OCI-M2 (cell line): ENCODE results near the gene LAMA2.

Experiments used
- DNase-seq: peaks from one replicate; lab custom pipeline; 2025; ENCODE audit not compliant: unreplicated experiment; lab: John Stamatoyannopoulos, UW

LAMA2 gene

DNA sequence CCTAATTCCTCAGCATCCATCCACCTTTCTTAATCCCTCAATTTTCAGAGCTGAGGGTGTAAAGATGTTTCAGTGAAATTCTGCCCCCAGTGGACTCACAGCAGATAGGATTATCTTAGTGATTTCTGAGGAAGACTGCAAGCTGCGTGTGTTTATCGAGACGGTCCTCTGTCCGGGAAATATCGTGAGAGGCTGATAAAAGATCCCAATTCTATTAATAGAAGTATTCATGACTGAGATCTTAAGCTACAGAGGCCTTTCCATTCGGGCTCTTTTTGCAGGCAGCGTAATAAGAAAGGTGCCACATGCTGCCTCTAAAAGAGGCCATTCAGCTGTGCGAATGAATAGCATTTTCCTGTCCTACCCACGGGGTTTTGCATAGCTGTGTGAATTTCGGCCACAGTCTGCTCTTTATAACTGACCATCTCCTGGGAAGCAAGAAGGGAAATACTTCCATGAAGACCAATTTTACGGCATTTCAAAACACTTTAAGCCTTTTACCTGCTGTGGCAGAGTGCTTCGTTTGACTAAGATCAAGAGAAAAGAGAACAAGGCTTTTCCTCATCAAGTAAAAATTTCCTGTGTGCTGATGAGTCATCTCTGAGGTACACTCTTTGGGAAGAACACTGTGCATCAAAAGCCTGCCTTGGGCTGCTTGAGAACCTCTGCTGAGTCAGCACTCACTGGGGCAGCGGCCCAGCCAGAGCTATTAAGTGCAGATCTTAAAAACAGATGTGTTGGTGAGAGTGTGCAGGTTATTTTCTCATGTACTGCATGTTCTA is 618.2 kb downstream of the LAMA2 start:
- DNase-seq: no peak

DNA sequence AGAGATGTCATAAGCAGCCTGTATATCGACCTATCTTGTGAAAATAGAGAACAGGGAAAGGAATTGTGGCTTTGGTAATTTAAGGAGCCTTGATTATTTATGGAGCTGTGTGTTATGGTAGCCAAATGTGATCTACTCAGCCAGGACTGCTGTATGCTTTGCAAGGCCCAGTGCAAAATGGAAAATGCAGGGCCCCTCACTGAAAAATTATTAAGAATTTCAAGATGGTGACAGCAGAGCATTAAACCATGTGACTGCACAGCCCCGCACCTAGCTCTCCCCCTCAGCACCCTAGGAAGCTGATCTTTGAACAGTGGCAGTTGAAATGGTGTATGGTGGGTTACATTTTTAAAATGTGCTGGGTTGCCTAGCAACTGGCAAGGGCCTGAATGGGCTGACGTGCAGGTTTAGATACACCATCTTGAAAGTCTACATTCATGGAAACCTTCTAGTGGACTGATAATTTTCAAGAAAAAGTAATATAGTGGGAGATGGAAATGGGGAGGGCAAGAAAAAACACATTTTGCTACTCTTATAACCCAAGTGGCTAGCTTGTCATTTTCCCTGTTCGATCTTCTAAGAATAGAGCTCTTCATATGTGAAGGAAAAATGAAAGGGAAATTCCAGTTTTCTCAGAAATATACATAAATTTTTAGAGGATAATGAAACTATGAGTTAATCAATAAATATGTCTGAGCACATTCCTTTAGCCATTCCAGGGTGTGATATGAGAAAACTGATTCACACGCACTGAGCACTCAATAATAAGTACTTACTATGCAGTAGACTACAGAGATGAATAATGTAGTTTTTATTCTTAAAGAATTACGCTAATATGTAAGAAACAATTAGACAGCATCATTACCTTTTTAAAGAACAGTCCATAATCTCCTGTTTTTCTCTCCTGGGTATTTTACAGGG is 619.1 kb downstream of the LAMA2 start:
- DNase-seq: no peak

DNA sequence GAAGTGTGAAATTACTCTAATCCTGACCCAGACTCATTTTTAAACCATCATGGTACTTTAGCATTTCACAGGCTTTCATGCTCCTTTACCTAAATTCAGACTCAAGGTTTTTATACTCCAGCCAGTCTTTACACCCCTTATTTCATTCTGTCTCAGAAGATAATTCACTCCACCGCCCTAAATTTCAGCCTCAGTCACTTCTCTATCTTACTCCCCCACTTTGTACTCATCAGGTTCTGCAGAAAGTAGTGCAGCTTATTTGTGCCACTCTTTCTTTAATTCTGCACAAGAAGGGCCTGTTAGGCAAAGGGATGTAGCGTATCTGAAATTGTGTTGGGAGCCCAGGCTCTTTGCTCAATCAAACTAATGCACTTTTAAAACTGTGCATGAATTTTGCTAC is 621.5 kb downstream of the LAMA2 start:
- no peak for DNase-seq

DNA sequence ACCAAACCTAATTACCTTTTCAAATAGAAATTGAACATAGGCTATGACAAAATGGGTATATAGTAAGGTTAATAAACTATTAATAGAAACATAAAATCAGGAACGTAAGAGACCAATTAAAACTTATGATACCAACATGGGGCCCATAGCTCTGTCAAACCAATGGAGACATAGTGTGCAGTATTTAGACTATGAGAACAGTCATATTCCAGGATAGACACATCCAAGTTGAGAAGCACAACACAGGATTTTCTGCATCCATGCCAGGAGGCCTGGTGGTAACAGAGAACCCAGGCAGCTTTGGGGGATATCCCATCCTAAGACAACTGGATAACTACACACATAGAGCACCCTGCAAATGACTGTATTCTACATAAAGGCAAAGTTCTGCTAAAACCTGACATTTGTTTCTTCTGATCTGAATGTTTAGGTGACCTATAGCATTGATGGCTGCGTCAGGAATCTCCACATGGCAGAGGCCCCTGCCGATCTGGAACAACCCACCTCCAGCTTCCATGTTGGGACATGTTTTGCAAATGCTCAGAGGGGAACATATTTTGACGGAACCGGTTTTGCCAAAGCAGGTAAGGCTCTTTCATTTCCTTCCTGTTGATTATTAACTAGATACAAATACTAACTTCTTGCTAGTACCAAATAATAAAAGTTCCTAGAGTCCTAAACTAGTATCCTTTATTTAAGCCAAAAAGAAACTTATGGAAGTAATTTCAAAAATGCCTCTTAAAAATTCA is 624.3 kb downstream of the LAMA2 start:
- no peak for DNase-seq

DNA sequence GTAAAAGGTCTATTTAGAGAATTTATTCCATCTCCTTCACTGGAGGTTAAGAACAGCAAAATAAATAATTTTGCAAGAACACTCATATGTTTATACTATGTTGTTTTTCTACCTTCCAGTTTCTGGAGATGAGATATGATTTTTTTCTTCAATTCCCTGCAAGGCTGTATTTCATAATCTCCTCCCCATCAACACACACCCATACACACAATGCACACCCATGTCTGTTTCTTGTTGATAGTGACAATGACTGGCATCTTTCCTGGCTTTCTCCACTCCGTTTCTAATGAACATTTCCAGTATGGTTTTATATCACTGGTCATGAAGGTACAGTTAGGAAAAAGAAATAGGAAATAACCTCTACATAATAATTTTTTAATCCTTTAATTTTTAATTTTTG is 624.9 kb downstream of the LAMA2 start:
- no peak for DNase-seq

DNA sequence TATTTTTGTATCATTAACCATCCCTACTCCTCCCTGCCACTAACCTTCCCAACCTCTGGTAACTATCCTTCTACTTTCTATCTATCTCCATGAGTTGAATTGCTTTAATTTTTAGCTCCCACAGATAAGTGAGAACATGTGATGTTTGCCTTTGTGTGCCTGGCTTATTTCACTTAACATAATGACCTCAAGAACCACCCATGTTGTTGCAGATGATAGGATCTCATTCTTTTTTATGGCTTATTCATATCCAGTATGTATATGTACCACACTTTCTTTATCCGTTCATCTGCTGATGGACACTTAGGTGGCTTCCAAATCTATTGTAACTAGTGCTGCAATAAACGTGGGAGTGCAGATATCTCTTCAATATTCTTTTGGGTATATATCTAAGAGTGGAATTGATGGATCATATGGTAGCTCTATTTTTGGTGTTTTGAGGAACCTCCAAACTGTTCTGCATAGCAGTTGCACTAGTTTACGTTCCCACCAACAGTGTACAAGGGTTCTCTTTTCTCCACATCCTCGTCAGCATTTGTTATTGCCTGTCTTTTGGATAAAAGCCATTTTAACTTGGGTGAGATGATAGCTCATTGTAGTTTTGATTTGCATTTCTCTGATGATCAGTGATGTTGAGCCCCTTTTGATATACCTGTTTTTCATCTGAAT is 625.7 kb downstream of the LAMA2 start:
- DNase-seq: no peak

DNA sequence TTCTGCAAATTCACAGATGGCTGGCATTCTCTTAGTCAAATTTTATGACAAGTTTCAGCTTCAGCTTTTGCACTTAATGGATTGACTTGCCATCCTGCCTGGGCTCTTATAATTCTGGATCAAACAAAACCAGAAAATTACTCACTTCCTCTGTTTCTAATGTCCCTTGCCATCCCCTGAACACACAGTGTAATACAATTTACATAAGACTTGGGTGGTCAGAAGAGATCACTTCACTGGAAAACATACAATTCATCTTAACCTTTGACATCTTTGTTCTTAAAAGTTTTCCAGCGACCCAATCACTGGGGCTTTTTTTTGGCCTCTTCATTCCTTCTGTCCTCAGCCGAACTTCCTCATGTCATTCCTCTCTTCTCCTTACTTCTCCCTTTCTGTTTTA is 628.0 kb downstream of the LAMA2 start:
- DNase-seq: no peak

DNA sequence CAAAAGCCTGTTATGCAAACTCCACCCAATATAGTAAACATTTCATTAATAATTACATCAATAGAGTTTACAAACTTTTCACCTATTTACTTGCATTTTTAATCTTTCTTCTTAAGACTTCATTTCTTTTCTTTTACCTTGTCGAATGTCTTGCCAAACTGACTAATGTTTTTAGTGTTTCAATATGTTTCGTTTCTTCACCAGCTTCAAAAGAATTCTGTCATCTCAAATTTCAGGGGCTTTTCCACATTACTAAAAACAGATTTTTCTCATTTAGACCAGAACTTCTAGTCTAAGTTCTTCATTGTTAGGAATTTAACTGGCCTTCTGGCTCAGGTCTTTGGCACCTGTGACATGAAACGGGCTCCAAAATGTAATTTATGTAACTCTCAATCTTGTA is 630.5 kb downstream of the LAMA2 start:
- DNase-seq: no peak

DNA sequence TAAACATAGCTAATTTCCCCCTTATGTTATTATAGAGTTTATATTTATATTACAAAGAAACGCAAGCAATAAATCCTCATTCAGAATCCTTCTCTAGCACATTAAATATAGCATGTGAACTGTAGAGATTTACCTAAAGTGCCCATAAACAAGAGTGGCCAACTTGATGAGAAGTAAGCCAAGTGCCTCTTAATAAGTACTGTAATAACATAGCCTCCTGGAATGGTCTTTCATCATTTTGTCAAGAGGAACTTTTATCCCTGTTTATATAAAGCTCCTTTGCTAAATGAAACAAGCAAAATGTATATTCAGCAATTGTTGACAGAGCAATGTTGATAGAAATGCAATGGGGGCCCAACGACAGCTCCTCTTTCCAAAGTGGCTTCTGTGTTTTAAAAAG is 632.1 kb downstream of the LAMA2 start:
- DNase-seq: no peak

DNA sequence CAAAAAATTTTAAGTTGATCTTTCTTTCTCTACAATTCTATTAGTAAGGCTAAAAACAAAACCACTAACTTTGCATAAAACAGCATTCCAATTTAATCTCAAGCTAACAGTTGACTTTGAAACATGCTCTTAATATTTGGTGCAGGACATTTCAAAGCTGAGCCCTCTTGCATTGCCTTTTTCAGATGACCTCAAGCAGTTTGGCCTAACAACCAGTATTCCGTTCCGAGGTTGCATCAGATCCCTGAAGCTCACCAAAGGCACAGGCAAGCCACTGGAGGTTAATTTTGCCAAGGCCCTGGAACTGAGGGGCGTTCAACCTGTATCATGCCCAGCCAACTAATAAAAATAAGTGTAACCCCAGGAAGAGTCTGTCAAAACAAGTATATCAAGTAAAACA is 633.1 kb downstream of the LAMA2 start:
- DNase-seq: no peak

DNA sequence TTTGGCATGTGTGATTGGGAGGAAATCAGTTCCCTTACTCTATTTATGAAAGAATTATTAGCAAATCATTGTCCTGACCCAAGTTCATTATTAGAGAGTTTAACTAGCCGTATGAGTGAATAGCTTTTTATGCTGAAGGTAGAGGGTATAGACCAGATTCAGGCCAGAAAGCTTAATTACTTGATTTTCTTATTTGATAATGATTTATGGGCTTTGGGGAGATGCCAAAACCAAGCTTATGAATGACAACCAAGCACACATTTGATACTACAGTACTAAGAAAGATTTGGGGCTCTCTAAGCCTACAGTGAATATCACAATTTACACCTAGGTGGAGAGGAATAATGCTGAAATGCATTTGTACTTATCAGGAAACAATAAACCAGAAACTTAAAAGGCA is 633.8 kb downstream of the LAMA2 start:
- DNase-seq: no peak

DNA sequence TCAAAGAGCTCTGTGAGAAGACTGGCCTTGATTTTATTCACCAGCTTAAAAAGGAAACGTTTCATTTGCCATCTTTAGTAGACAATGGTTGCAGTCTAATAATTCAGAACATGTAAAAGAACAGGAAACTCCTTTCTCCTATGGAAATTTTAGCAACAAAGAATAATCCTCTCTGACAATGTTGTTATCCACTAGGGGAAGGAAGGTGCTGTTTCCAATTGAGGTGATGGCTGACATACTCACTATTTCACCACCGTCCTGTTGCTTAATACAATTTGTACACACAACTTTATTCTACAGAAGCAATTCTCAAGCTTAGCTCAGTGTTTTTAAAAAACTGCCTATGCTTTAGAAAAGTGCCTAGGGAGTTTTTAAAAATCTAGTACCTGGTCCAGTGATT is 634.4 kb downstream of the LAMA2 start:
- DNase-seq: no peak

DNA sequence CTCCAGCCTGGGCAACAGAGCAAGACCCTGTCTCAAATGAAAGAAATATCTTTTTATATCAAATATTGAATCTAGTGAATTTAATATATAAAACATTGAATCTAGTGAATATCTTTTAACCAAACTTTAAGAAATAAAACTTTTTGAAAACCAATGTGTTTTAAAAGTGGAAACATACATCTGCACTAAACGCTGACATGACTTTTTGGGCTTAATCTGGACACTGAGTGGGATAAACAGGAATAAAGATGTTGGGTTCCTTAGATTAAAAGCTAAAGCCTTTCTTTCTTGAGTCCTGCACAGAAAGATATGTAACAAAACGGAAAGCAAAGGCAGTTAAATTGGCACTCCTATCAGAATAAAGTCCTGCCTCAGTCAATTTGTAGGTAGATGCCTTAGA is 636.8 kb downstream of the LAMA2 start:
- no peak for DNase-seq

DNA sequence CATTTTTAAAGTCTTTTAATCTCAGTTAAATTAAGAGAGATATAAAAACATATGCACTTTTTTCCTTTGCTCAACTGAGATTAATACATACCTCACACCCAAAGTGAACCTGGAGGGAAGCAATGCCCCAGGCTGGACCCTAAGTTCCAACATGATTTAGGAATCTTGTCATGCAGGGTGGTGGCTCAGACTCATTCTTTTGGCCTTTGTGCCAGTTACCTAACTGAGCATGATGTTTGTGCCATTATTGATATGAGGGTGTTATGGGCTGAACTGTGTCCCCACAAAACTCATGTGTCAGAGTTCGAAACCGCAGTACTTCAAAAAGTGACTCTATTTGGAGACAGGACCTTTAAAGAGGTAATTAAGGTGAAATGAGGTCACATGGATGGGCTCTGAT is 639.0 kb downstream of the LAMA2 start:
- DNase-seq: no peak

DNA sequence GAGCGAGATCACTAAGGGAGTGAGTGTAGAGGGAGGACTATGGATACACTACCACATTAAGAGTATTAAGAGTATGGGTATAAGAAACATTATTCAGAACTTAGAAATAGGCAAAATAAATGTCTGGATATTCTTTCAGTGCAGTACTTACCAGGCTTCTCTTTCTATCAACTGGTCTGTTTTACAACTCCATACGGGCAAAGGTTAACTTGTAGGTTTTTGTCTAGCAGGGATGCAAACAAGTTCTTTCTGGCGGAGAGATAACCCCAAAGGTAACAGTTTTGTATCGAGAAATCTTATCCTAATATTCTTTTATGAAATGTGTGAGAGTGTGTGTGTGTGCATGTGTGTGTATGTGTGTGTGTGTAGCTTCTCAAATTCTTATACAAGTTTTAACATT is 640.9 kb downstream of the LAMA2 start:
- no peak for DNase-seq

DNA sequence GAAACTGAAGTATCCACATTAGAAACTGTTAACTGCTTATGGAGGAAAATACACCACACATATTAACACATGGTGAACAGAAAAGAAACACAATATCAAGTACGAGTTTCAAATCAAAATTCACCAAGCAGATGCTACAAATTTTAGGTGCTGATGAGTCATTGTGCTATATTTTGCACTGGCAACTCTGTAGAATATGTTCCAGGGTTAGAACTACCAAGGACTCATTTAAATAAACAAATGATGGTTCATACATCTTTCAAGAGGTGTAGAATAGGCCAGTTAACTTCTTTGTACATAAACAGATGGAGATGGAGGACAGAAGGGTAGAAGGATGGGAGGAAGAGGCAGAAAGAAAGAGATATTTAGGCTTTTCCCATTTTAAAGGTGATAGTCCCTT is 642.1 kb downstream of the LAMA2 start:
- no peak for DNase-seq

DNA sequence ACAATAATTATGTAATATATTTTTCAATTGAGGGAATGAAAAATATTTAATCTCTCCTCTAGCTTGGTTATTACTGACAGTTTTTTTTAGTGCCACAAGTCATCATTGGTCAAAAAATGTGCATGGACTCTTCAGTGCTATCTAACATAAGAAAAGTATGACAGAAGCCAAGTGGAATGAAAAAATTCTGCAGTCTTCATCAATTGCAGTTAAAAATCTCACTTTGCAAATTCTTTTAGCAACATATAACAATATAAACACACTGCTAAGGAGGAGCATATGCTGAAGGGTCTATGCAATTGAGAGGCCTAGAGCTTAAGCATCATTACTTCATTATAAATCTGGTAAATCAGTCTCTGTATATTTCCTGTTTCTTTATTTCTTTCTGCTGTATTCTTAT is 652.0 kb downstream of the LAMA2 start:
- no peak for DNase-seq

DNA sequence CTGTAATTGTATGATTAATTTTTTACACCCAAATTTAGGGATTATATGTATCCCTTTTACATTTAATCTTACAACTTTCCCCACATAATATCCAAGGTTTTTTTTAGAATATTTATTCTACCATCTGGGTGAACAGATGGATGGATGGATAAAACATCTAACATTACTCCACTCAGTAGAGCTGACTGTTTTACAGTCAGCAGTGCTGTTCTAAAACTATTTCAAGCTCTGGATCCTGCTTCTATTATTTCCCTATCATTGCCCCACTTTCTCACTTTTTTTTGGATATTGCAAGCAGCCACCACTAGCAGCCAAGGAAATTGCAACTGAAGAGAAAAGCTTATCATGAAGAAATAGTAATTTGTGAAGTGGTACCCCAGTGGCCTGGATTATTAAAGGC is 653.3 kb downstream of the LAMA2 start:
- no peak for DNase-seq

DNA sequence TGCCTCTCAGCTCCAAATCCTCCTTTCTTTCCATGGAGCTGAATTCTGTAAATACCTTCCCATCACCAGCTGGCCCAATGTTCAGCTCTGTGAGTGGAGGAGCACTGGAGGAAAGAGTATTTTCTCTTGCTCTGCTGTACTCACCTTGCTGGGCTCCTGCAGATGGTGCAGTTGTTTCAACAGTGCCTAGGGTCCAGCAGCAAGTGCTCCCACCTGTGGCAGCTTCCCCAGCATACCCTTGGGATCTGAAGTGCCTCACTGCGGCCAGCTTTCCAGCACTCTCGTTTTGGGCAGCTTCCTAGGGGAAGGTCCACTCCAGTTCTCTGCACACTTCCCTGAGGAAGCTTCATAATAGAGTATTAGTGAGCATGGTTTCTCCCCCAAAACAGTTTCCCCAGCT is 656.1 kb downstream of the LAMA2 start:
- no peak for DNase-seq

DNA sequence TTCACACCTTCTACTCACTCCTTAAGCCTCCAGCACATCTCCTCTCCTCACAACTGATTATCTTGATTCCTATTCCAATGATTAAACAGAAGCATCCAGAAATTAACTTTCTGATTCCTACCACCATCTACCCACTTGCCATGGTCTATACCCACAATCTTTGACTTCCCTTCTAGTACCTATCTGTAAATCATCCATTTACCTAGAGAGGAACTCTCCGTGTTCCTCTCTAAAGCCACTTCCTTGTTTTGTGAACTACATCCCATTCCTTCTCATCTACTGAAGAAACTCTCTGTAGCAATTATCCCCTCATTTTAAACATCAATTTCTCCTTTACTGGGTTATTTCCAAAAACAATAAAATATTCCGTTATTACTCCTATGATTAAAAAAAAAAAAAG is 659.8 kb downstream of the LAMA2 start:
- DNase-seq: no peak

DNA sequence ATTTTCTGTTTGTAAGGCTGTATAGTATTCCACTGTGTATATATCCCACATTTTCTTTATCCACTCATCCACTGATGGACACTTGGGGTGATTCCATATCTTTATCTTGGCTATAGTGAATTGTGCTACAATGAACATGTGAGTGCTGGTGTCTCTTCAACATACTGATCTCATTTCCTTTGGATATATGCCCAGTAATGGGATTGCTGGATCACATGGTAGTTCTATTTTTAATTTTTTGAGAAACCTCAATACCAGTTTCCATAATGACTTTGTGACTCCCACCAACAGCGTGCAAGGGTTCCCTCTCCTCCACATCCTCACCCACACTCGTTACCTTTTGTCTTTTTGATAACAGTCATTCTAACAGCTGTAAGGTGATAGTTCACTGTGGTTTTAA is 661.0 kb downstream of the LAMA2 start:
- no peak for DNase-seq
